HUDEP-2 (cell line): Measurements from ENCODE around the gene NUDT1.
A peak's percentile ranks its signal among the peaks of the same experiment; 100 is the strongest.

ENCODE experiments used
- DNase-seq, 76 experiments: peaks; one replicate each; lab custom pipeline; 2025; ENCODE audit not compliant: unreplicated experiment in 76 of 76; lab: John Stamatoyannopoulos, UW

Gene NUDT1

DNA sequence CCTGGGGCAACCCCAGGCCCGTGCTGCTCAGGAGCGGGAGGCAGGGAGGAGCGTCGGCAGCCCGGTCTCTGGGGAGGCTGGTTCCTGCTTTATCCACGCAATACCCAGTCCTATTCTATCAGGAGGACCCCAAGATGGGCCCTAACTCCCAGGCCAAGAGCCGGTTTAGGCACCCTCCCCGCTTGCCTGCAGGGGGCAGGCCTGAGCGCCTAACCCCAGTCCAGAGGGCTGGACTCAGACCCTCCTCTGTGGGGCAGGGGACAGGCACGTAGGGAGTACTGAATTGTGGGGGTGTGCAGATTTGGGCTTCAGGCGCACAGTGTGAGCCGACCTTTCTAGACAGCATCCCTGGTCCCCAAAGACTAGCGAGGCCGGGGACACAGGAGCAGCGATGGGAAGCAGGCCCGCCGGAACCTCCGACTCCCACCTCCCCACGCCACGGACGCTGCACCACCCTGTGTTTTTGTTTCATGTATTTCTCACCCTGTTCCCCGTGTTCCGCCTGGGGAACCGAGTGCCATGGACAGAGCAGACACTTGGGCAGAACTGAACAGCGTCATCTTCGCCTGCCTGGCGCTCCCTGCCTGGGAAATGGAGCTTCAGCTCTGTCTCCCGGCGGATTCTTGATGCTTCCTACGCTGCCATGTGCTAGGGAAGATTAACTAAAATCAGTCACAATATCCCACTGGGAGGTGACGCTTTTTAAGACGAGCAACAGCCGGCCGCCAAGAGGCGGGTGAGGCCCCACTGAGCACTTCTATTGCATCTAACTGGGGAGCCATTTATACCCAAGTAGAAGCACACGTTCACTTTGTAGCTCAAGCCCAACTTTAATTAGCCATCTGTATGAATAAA, 5.3 kb downstream of the NUDT1 start:
- peak in 17 of 76 experiments; percentile 9 to 31 (median 20) for DNase-seq

DNA sequence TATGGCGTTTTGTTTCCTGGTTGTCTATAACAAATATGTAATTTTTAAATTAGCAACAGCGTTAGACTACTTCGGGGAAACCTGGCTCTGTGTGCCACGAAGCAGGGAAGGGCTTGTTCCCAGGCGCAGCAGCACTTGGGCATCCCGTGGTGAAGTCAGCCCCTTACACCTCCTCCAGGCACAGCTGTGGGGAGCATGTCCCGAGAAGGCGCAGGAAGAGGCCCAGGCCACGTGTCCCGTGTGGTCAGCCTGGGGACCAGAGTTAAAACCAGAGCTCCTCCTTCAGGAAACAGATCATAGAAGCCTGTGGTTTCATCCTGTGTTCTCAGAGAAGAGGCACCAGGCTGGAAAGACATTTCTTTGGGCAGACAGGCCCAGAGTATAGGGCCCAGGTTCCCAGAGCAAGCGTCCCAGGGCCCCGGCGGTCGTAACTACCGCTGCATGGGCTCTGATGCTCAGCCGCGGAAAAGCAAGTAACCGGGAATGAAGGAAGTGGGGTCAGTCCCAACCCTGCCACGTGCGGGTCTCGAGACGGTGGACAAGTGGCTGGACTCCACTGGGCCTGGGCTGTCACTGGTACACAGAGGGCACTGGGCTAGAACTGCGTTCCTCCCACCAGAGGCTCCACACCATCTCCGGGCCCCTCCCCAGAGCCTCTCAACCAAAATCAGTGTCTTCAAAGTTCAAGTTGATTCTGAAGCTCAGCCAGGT, 7.1 kb downstream of the NUDT1 start:
- peak in 1 of 76 experiments; percentile 6 for DNase-seq

DNA sequence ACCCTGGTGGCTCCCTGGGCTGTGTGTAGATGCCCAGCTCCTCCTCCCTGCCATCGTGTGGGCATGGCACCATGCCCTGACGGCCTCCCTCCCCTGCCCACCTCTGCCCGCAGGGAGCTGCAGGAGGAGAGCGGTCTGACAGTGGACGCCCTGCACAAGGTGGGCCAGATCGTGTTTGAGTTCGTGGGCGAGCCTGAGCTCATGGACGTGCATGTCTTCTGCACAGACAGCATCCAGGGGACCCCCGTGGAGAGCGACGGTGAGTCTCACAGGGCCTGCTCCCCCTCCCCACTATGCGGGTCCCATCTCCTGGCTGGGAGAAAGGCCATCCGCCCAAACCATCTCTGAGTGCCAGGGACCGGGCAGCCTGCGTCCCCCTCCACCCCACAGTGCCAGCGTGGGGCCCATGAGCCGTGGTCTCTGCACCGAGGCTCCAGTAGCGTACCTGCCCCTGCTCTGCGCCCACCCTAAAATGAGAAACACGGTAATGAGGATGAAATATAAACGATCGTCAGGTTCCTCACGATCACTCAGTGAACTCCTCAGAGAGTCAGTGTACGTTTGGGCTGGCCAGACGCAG, 7.8 kb downstream of the NUDT1 start:
- no peak for DNase-seq

DNA sequence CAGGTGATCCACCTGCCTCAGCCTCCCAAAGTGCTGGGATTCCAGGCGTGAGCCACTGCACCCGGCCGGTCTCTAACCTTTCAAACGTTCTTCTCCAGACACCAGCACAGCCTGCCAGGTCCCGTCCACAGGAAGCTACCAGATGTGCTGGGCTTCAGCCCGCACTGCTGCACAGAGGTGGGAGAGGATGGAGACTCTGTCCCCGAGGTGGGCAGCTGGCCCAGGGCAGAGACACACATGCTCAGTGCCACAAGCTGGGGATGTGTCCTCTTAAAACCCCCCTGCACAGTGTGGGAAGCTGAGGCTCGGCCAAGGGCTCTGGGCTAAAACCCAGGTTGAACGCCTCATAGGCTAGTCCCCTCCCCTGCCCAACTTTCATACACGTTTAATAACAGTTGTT, 9.4 kb downstream of the NUDT1 start:
- no peak for DNase-seq

DNA sequence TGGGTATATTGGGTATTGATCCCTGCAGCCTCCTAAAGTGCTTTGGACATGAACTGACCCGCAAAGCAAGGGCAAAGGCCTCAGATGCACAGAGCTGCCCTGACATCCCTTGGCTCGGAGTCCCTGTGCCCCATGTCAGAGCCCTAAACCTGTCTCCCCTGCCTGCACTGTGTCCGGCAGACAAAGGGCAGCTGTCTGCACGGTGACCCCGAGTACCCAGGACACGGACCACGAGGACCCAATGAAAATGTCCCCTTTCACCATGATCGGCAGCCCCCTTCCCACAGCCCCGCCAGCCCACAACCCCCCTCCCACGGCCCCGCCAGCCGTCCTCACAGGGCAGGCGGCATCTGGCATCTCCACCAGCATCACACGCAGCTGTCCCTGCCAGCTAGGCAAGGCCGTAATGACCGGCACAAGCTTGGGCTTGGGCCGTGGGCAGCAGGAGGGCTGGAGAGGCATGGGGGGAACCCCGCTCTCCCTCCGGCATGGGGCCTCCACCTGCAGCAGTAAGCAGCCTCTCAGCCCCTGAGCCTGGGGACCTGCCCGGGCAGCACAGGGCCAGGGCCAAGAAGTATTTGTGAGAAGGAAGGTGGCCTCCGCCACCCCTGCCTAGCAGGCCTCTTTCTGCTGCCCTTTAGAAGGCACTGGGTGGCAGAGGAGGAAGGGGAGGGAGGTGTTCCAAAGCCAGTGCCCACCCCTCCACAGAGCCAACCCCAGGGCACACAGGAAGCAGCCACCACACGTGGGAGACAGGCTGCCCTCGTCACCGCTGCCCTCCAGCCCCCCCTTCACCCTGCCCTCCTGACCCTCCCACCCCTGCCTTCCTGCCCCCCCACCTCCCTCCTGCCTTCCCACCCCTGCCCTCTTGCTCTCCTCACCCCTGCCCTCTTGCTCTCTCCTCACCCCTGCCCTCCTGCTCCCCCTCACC, 10.1 kb downstream of the NUDT1 start:
- DNase-seq: no peak

DNA sequence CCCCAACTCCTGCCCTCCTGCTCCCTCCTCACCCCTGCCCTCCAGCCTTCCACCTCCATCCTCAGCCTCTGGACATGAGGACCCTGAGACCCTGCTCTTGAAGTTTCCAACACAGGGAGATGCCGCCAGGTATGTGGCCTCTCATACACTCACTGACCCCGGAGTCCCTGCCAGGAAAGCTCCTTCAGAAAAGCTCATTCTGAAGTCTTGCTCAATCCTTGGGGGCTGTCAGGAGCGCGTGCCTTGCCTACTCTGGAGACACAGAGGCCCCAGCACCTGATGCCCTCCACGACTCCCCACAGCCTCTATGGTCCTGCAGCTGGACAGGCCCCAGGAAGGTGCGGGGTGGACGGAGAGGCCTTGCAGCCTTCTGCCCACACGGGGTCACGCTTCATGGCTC, 11.0 kb downstream of the NUDT1 start:
- no peak for DNase-seq

DNA sequence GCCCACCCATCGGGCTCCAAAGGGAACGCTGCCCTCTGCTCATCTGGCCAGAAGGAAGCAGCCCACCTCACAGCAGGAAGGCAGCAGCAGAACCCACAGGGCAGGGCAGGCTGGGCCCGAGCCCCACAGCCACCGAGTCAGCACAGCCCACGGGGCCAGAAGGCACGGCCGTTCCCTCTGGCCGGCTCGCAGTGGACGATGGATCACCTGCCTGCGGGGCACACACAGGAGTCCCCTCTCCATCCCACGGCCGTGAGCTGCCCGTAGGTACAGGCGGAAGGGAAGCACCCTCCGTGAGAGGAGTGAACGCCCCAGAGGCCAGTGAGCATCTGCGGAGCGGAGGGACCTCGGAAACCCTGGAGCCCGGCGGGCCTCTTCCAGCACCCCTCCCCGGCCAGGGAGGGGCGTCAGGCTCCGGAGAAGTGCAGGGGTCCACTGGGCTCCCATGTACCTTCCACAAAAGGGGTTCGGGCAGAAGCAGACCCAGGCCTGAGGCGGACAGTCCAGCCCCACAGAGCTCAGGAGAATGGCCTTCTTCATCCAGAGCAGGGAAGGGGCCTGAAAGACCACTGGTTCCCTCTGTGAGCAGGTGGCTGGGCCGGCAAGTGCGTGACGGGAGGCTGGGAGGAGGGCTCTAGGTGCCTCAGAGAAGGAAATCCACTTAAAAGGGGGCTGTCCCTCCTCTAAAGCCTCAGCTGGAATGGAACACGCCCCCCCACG, 11.7 kb downstream of the NUDT1 start:
- DNase-seq: no peak

DNA sequence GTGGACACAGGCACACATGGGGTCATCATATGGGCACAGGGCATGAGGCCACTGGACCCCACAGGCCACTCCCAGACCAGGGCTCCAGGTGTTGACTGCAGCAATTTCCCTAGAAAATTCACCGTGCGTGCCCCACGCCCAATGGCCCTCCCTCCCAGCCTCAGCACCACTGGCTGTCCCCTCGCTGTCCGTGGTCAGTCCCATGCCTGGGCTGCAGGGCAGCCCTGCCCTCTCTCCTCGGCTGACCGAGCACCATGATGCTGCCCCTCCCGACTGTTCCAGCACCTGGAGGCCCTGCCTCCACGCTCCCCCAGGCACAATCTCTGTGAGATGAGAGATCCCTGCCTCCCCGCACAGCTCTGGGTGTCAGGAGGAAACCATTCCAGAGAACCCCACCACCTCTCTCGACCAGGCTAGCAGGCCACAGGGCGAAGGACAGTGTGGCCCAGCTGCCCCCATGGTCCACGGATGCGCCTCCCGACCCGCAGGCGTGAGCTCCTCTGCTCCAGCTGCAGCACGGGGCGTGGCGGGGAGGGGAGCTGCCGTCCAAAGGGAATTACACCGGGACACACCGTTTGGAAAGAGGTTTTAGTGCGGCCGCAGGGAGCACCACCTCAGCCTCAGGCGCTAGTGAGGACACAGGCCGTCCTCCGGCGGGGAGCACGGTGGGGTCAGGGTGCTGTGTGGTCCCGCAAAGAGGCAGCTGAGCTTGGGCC, 12.6 kb downstream of the NUDT1 start:
- DNase-seq: no peak

DNA sequence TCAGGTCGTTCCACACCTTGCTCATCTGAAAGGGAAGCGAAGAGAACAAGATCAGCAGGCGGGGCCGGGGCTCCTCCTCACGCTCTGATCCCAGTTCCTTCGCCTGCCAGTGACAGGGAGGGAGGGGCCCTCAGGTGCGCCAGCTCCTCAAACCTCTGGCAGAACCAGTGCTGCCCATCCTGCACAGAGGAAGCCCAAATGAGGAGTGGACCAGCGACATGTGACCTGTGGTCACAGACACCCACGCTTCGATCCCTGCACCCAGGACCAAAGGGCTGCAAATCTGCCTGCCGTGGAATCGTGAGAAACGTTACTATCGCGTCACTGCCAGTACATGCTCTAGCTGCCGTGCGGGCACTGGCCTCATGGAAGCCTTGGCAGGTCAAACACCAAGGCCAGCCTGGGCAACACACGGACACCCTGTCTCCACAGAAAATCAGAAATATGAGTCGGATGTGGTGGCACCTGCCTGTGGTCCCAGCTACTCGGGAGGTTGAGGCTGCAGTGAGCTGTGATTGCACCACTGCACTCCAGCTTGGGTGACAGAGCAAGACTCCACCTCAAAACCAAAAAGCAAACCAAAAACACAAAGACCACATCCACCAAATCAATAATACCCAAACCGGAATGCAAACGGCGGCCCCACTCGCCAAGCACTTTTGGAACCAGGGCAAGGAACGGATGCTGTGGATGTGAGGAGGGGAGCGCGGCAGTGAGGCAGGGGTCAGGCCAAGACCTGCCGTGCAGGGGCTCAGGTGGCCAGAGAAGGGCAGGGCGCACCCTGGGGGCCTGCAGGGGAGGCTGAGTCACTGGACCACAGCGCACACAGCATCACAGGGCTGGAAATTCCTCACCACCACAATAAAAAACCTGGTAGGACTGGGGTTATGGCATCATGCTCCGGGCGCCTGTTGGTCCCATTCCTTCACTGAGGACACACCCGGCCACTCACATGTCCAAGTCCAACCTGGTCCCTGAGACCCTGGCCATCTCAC, 13.4 kb downstream of the NUDT1 start:
- DNase-seq: no peak

DNA sequence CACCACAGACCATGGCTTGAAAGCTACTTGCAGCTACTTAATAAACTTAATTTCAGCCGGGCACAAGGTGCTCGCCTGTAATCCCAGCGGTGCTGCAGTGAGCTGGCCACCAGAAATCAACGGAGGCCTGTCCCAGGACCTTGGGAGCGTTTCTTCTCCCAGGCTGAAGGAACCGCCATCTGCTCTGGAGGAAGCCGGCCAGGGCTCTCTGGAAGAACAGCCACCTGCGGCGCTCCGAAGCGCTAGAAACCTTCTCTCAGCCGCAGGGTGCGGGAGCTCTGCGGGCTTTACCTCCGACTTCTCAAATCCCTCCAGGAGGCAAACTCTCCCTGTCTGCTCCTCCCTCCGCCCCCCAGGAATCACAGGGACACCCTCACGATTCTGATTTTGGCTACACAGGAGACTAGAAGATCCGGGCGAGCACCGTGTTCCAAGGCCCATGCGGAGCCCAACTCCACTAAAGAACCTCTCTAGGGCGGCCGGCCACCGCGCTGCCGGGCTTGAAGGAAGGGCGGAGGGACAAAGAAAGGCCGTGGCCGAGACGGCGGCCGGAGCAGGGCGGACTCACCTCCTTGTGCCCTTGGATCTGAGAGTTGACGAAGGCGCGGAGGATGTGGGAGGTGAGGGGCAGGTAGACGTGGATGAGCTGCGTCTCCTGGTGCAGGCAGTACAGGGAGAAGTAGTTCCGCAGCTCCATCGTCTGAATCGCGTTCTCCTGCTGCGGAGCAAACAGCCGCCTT, 14.4 kb downstream of the NUDT1 start:
- DNase-seq: no peak

DNA sequence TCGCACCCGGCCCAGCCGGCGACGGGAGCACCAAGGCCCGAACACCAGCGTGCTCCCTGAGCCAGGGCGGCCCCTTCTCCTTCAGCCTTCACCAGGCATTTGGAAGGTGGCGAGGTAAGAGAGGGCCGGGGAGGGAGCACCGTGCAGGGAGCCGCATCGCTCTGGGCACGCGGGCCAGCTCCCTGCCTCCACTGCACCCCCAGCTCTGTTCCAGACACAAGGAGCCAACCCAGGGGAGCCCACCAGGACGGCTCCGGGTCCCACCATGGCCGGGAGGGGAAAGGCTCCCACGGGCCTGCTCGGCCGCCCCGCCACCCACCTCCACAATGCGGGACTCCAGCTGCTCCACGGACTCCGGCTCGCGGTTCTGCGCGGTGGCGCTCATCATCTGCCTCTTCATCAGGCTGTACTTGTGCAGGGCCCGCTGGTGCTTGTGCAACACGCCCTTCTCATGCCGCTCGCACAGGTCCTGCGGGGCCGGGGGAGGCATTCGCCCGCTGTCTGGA, 15.1 kb downstream of the NUDT1 start:
- no peak for DNase-seq

DNA sequence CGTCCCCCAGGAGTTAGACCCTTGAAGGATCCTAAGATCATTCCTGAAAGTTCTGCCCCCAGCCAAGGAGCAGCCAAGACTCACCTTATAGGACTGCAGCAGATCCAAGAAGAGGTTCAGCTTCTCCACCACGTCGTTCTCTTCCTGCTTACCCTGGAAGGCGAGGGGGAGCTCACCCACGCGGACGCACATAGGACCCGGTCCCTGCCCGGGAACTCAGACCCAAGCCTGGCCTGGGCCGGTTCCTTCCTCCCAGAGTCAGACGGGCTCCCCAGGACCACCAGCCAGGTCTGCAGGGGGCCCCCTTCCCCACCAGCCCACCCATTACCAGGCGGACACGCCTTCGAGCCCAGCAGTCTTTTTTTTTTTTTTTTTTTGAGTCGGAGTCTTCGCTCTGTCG, 15.6 kb downstream of the NUDT1 start:
- no peak for DNase-seq

DNA sequence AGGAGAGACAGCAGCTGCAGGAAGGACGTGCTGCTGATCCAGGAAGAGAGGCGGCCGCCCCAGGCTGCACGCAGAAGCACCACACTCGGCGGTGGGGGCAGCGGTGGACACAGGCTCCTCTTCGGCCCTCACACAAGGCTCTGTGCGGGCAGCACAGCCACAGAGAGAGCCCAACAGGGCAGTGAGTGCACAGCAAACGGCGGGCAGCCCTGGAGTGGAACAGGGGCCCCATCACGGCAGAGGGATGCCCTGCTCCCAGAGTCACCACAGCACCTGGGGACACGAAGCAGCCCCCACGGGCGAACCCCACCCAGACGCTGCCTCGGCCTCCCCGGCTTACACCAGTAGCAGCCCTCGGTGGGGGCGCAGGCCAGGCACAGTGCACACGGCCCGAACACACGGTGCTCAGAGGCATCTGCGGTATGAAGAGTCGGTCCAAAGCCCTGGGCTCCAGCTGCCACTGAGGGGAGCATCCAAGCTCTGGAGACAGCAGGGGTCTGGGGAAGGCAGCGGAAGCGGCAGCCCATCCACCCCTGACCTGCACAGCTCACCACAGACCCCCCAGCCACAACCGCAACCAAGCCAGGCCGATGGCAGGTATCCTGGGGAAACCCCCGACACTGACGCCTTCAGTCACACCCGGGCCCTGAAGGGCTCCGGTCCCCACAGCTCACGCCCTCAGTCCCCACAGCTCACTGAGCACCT, 16.8 kb downstream of the NUDT1 start:
- no peak for DNase-seq

DNA sequence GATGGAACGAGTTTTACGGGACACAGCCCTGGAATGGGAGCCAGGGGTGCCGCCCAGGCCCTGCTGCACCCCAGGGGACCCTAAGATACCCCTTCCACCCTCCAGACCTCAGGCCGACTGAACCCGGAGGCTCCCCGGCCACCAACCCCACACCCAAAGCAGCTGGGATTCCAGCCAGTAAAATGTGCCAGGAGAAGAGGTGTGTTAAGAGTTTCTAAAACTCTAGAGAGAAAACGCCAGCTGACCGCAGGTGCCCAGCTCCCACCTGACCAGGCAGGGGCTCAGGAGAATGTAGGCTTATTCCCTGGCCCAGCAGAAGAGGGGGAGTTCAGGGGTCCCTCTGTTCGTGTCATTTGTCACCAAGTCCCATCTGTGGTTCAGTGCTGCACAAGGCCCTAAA, 17.5 kb downstream of the NUDT1 start:
- no peak for DNase-seq

DNA sequence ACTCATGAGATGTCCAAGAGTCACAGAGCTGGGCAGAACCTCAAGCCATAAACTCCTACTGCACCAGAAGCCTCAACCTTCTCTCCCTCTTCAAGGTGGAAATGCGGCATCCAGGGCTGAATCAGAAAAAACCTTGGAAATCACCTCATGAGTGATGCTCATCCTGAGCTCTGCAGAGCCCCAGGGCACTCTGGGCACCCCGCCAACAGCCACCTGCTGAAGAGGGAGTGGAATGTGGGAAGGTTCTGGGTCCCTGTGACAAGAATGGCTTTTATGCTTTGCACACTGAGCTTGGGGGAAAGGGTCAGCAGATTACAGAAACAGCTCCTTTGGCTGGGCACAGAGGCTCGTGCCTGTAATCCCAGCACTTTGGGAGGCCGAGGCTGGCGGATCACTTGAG, 18.8 kb downstream of the NUDT1 start:
- DNase-seq: no peak

DNA sequence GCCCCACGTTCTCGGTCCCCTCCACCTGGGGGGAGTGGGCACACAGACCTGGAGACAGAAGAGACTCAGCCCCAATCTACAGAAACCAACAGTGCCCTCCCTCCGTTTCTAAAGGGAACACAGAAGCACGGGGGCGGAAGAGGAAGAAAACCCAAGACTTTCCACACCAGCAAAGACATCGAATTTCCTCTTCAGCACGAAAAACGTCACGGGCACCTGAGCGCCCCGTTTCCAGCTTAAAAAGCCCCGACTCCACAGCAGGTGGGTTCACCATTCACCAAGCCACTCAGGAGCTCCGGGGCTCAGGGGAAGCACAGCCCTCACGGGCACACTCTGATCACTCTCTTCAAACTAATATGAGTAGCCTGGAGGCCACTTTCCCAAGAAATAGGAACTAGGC, 19.6 kb downstream of the NUDT1 start:
- DNase-seq: no peak

DNA sequence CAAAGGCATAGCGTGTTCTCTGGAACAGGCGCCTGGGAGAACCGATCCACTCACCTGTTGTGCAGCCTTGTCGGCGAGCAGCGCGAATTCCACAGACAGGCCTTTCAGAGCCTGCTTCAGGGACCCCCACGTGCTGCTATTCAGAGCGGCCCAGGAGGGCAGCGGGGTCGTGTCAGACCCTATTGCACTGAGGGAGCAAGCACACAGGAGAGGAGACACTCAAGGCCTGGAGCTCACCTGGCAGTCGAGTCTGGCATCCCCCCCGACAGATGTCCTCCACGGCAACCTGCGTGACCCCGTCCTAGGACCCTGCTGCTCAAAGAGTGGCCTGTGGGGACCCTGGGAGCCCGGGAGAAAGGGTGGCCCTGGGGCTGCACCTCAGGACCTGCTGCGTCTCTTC, 21.1 kb downstream of the NUDT1 start:
- no peak for DNase-seq
